CD4-positive, alpha-beta T cell treated with Interleukin-12 subunit alpha and Interleukin-12 subunit beta, for 1 hour (primary cell): ENCODE data around the gene RUNX3.
A peak's percentile ranks its signal among the peaks of the same experiment; 100 is the strongest.

Experiments
- DNase-seq: peaks from one replicate; pipeline ENCODE4 v3.0.0-alpha.2; 2020

Gene RUNX3

DNA sequence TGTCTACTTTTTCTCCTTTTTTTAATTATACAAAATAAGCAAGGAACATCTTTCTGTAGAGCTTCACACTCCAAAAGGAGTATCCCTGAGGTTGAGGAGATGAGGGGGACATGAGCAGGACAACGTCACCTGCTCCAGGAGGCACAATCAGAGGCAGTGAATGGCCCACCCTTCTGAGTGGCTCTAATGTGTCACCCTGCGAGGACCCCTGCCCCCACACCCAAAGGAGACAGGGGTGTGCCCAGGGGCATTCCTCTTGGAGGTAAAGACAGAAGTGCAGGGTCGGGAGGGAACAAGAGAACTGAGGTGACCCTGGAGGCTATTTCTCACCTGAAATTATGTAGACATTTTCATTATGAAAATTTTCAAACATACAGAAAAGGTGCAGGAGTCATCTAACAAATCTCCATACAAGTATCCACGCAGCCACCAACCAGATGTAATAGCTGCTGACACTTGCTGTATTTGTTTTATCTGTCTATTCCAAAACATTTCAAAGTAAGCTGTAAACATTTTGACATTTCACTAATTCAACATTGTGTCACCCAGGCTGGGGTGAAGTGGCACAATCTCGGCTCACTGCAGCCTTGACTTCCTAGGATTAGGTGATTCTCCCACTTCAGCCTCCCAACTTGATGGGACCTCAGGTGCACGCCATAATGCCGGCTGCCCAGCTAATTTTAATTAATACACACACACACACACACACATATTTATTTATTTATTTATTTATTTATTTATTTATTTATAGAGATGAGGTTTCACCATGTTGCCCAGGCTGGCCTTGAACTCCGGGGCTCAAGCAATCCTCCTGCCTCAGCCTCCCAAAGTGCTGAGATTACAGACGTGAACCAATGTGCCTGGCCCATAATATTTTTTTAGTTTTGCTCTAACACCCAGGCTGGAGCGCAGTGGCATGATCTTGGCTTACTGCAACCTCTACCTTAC lies 70.7 kb downstream of the RUNX3 start:
- DNase-seq: no peak

DNA sequence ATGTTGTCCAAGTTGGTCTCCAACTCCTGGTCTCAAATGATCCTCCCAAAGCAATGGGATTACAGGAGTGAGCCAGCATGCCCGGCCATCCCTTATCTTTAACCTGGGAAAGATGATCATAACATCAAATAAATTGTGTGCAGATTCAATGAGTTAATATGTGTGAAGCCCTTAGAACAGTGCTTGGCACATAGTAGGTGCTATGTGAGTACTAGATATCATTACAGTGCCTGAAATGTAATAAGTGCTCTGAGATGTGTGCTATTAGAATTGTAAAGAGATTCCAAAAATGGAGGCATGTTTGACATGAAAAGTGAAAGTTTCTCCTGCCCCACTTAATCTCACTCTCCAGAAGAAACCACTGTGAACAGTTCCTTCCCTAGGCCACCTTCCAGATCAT lies 71.8 kb downstream of the RUNX3 start:
- no peak for DNase-seq

DNA sequence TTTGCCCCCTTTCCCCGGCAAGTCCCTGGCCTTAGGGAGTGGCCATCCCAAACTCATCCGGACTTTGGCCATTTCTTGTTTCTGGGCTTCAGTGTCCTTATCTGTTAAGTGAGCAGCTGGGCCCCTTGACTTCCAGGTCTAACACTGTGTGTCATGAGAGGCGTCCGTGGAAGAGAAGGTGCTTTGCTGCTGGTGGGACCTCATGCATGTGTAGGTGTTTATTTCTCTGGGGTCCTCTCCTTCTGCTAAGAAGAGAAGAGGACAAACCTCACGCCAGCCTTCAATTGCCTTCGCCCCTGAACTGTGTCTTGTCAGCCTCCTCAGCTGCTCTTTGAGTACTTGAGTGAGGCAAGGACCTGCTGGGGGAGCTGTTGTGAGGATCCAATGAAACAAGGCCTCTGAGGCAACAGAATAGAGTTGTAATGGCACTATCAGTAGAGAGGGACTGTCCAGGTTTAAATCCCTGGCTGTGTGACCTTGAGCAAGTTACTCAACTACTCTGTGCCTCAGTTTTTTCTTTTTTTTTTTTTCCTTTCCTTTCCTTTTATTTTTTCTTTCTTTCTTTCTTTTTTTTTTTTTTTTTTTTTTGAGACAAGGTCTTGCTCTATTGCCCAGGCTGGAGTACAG lies 72.5 kb downstream of the RUNX3 start:
- DNase-seq: peak; percentile 13

DNA sequence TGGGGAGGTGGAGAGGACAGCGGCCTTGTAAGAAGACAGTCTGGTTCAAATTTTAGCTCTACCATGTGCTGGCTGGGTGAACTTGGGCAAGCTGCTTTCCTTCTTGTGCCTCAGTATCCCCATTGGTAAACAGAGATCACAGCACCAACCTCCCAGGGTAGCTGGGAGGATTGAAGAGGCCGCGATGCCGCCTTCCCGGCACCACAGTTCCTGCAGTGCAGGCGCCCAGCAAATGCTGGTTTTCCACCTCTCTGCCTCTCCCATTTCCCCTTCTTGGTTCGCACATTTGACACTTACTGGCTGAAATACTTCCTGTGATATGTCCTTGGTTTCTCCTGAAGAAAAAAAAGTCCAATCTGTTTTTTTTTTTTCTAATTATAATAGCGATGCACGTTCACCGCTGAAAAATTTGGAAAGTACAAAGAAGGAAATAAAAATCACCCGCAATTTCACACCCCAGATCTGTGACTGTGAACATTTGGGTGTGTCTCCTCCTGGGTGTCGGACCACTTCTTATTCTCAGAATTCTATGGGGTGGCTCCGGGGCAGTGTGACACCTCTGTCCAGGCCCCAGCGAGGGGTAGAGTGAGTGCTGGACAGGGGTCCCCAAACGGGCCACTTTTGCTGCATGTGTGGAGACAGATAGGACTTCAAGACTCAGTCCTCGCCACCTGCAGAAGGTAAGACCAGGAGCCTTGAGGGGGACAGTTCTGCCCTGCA lies 73.1 kb downstream of the RUNX3 start:
- DNase-seq: peak; percentile 35

DNA sequence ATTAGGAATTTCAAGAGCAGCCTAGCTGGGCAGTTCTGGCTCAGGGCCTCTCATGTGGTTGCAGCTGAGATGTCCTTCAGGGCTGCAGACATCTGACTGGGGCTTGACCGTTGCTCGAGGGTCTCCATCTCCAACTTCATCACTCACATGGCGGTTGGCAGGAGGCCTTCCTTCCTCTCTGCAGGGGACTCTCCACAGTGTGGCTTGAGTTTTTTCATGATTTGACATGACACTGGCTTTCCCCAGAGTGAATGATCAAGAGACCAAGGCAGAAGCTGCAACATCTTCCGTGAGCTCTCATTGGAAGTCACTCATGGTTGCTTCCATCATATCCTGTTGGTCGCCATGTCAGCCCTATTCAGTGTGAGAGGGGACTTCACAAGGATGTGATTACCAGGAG lies 74.6 kb downstream of the RUNX3 start:
- no peak for DNase-seq

DNA sequence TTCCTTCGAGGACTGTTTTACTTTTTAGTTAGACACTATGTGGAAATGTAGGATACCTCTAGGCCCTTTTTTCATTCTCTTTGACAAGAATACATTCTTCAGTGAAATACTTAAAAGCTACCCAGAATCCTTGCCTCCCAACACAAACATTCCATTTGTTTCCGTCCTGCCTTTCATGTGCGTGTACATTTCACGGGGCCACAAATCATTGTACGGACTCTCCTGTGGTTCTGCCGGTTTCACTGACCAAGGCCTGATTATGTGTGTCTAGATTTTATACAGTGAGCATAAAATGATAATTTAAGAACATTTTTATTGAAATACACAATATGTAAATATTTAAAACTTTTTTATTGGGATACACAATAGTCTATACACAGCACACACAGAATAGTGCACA lies 76.4 kb downstream of the RUNX3 start:
- no peak for DNase-seq

DNA sequence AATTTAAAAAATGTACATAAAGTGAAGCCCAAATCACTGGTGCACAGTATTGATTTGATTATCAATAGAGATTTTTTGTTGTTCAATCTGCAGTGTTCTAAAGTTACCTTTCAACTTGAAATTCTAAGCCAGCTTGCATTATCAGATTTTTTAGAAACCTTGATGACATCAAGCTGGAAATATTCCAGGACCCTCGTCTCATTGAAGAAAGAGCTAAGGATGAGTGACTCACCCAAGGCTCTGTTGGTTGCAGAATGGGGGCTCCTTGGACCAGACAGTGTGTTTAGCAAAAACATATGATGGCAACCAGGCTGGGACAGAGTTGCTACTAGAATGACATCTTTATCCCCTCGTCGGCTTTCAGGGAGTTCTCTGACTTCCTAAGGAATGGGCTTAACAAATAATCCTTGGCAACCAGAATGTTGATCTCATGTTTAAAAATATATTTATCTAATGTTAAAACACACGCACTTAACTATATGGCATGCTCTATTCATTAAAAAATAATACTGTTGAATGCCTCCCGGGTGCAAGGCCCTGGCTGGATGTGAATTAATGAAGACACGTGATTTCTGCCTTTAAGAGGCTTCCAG lies 79.7 kb downstream of the RUNX3 start:
- DNase-seq: no peak

DNA sequence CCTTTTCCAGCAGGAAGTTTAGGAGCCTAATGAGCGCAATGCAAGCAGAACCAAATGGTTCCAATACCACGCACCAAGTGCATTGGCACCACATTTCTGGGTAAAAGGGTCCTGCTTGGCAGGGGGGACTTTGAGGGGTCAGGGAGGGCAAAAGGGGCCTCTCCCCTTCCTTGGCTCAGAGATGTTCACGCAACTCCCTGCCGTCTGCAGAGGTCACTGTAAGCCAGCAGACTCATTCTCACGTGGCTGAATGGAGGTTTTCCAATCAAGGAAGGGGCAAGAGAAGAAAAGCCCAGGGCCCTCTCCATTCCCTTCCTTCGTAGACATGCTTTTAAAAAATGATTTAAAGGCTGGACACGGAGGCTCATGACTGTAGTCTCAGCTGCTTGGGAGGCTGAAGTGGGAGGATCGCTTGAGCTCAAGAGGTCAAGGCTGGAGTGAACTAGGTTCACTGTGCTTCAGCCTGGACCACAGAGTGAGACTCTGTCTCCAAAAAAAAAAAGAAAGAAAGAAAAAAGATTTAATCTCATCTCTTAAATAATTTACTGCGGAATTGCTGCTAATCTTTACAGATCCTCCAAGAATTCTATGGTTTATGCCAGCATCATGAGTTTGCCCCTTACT lies 80.3 kb downstream of the RUNX3 start:
- peak; percentile 29 for DNase-seq
